ENCODE measurements around the gene NRP2.

DNA sequence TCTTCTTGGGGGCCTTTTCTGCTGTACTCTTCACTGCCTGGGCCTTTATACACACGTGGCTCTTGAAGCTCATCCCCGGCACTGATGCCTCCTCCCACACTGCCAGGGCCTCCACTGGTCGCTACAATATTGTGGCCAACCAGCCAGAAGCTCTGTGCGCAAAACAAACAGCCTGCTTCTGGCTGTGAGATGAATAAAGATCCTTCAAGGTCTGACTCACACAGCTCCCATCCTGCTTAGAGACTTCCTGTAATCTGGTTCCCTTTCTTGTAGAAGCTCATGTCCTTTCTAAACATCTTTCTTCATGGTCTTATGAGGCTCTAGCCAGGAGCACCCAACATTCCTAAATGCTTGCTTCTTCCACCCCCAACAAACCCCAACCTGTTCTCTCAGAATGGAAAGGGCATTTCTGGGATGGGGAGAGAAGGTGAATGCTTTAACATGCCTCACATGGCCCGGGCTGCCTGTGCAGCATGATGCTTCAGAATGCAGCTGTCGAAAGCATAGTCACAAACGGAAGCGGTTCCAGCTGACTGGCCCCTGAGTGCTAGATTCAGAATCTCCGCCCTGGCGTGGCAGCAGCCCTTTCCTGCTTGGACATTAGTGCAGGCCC lies 24.6 kb downstream of the NRP2 start:
- TF ChIP-seq POLR2A (IDR thresholded peaks at IDR 0.05): no peak
- TF ChIP-seq, protein P1, sequence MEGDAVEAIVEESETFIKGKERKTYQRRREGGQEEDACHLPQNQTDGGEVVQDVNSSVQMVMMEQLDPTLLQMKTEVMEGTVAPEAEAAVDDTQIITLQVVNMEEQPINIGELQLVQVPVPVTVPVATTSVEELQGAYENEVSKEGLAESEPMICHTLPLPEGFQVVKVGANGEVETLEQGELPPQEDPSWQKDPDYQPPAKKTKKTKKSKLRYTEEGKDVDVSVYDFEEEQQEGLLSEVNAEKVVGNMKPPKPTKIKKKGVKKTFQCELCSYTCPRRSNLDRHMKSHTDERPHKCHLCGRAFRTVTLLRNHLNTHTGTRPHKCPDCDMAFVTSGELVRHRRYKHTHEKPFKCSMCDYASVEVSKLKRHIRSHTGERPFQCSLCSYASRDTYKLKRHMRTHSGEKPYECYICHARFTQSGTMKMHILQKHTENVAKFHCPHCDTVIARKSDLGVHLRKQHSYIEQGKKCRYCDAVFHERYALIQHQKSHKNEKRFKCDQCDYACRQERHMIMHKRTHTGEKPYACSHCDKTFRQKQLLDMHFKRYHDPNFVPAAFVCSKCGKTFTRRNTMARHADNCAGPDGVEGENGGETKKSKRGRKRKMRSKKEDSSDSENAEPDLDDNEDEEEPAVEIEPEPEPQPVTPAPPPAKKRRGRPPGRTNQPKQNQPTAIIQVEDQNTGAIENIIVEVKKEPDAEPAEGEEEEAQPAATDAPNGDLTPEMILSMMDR (IDR thresholded peaks at IDR 0.05 in 4 of 5, conservative IDR thresholded peaks at IDR 0.05 in 1 of 5): no peak

Data from gastrocnemius medialis (tissue), 4 donors.